PFSK-1 (cell line): Measurements from ENCODE around the gene NT5C.

Experiments used
- FOXP2 ChIP-seq: optimal IDR thresholded peaks from 2 replicates; pipeline ENCODE3; 2011; ENCODE audit warnings: borderline replicate concordance, control low read depth, inconsistent platforms; ENCODE audit not compliant: insufficient read depth; ENCODE audit errors: extremely low read length, extremely low read depth
- POLR2AphosphoS5 ChIP-seq: IDR thresholded peaks from 2 replicates; pipeline ENCODE4 v1.6.1; 2012; ENCODE audit warnings: low read depth, mild to moderate bottlenecking, control low read depth, low read length, moderate library complexity
- REST ChIP-seq, 2 experiments: IDR thresholded peaks; 2 replicates each; pipeline versions ENCODE4 v1.6.1 to v1.8.0; 2011 to 2012; ENCODE audit warnings: low read depth in 2 of 2, low read length in 2 of 2, control low read depth in 1 of 2, inconsistent platforms in 1 of 2, mild to moderate bottlenecking in 1 of 2, moderate library complexity in 1 of 2; ENCODE audit not compliant: insufficient read depth in 1 of 2
- SIN3A ChIP-seq: IDR thresholded peaks from 2 replicates; pipeline ENCODE4 v1.6.1; 2012; ENCODE audit warnings: mild to moderate bottlenecking, low read length, moderate library complexity, borderline replicate concordance; ENCODE audit not compliant: insufficient read depth
- TAF1 ChIP-seq: IDR thresholded peaks from 2 replicates; pipeline ENCODE4 v1.6.1; 2012; ENCODE audit warnings: low read length, control low read depth, borderline replicate concordance; ENCODE audit not compliant: insufficient read depth

The NT5C gene

GRCh38 chr17:75126954-75127353, 4.6 kb downstream of the NT5C start:
- TF ChIP-seq REST (IDR thresholded peaks at IDR 0.05; ENCODE audit: insufficient read depth in 1 of 2, low read depth in 2 of 2, low read length in 2 of 2) (no peak), SIN3A (no peak), TAF1 (no peak), FOXP2 (no peak), POLR2AphosphoS5 (no peak)

- no peak for TF ChIP-seq FOXP2
- TF ChIP-seq REST (IDR thresholded peaks at IDR 0.05; ENCODE audit: insufficient read depth in 1 of 2, low read depth in 2 of 2, low read length in 2 of 2): no peak
- no peak for TF ChIP-seq SIN3A
- no peak for TF ChIP-seq POLR2AphosphoS5
- TF ChIP-seq TAF1: no peak
Measured at GRCh38 chr17:75125984-75126383, 5.6 kb downstream of the NT5C start.

- TF ChIP-seq REST (IDR thresholded peaks at IDR 0.05; ENCODE audit: insufficient read depth in 1 of 2, low read depth in 2 of 2, low read length in 2 of 2): no peak
- no peak for TF ChIP-seq TAF1
- no peak for TF ChIP-seq SIN3A
- no peak for TF ChIP-seq FOXP2
- TF ChIP-seq POLR2AphosphoS5: no peak
Measured at GRCh38 chr17:75124819-75125162, 6.8 kb downstream of the NT5C start.

- TF ChIP-seq TAF1 (no peak), POLR2AphosphoS5 (no peak), FOXP2 (no peak)
Measured at GRCh38 chr17:75124041-75124818, 7.3 kb downstream of the NT5C start.

- TF ChIP-seq SIN3A: no peak
- no peak for TF ChIP-seq TAF1
- no peak for TF ChIP-seq FOXP2
- TF ChIP-seq REST (IDR thresholded peaks at IDR 0.05; ENCODE audit: insufficient read depth in 1 of 2, low read depth in 2 of 2, low read length in 2 of 2): no peak
- TF ChIP-seq POLR2AphosphoS5: no peak
Measured at GRCh38 chr17:75118307-75118706, 13.2 kb downstream of the NT5C start.
